ENCODE data around the gene RAD51B.

GRCh38 chr14:68504861-68505260, 685.3 kb downstream of the RAD51B start:
- no peak for TF ChIP-seq CTCF (IDR thresholded peaks at IDR 0.05; ENCODE audit: insufficient read depth, low read length)
- no peak for TF ChIP-seq POLR2AphosphoS5 (IDR thresholded peaks at IDR 0.05; ENCODE audit: low read depth)
- TF ChIP-seq REST (IDR thresholded peaks at IDR 0.05; ENCODE audit: insufficient replicate concordance, low read depth), result no peak
- no peak for TF ChIP-seq GABPA (IDR thresholded peaks at IDR 0.05; ENCODE audit: low read depth)
- no peak for TF ChIP-seq SPI1 (IDR thresholded peaks at IDR 0.05; ENCODE audit: borderline replicate concordance, low read depth)

Measured in HL-60 (cell line).